ENCODE data around the gene MOB3C. TPM values are rescaled to one million over a fixed set of nuclear protein-coding genes. Genes with fewer than 3 reads are reported as not detected.

The MOB3C gene
- total RNA-seq, 1 donor from 2014 or later: 8.4 TPM

DNA sequence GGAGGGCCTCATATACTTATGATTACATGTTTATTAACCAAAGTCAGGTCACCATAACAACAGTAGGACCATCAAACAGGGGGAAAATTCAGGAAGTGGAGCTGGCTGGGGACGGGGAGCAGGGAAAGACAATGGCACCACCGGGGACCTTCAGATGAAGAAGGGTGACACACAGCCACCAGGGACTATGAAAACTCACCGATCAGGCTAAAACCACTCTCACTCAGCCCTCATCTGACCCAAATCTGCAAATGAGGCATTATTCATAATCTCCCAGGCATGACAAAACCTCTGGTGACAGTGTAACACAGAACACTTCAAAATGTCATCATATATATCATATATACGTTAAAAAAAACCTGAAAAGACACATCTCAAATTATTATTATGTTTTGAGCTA lies 23.8 kb downstream of the MOB3C start:
- TF ChIP-seq, protein P1, sequence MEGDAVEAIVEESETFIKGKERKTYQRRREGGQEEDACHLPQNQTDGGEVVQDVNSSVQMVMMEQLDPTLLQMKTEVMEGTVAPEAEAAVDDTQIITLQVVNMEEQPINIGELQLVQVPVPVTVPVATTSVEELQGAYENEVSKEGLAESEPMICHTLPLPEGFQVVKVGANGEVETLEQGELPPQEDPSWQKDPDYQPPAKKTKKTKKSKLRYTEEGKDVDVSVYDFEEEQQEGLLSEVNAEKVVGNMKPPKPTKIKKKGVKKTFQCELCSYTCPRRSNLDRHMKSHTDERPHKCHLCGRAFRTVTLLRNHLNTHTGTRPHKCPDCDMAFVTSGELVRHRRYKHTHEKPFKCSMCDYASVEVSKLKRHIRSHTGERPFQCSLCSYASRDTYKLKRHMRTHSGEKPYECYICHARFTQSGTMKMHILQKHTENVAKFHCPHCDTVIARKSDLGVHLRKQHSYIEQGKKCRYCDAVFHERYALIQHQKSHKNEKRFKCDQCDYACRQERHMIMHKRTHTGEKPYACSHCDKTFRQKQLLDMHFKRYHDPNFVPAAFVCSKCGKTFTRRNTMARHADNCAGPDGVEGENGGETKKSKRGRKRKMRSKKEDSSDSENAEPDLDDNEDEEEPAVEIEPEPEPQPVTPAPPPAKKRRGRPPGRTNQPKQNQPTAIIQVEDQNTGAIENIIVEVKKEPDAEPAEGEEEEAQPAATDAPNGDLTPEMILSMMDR (IDR thresholded peaks at IDR 0.05; ENCODE audit: insufficient read depth, low read length, severe bottlenecking): no peak
- no peak overlapping the region for H3K4me3 ChIP-seq (ENCODE audit: low read depth, low read length)
- H3K36me3 ChIP-seq (ENCODE audit: control insufficient read depth, insufficient read depth, low read length): peaks cover 22% of the 10 kb centered on the region
- H3K27me3 ChIP-seq (ENCODE audit: control insufficient read depth, insufficient read depth, low read length): no peaks in the 10 kb centered on the region
- DNase-seq (ENCODE audit: low read depth) (no peak), FAIRE-seq (no peak)

DNA sequence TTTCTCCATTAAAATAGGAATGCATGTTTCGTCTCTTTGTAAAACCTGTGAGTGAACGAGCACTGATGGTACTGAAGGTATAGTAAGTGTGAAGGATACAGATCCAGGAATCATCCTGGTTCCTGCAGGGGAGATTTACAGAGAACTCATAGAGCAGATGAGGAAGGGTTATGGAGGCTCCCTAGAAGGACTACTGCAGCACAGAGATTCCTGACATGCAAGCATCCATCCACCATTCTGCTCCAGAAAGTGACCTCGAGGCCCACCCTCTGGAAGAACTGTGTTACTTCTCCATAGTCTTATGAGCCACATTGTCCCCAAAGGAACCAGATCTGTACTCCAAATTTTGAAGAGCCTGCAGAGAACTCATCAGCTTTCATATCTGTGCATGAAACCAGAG lies 27.1 kb downstream of the MOB3C start:
- no peak for DNase-seq (ENCODE audit: low read depth)
- TF ChIP-seq, protein P1 (IDR thresholded peaks at IDR 0.05; ENCODE audit: insufficient read depth, low read length, severe bottlenecking): no peak
- Histone ChIP-seq H3K36me3 (ENCODE audit: control insufficient read depth, insufficient read depth, low read length) (peaks cover 26% of the 10 kb centered on the region), H3K27me3 (ENCODE audit: control insufficient read depth, insufficient read depth, low read length) (no peaks in the 10 kb centered on the region), H3K4me3 (ENCODE audit: low read depth, low read length) (no peak overlapping the region)
- FAIRE-seq: no peak

DNA sequence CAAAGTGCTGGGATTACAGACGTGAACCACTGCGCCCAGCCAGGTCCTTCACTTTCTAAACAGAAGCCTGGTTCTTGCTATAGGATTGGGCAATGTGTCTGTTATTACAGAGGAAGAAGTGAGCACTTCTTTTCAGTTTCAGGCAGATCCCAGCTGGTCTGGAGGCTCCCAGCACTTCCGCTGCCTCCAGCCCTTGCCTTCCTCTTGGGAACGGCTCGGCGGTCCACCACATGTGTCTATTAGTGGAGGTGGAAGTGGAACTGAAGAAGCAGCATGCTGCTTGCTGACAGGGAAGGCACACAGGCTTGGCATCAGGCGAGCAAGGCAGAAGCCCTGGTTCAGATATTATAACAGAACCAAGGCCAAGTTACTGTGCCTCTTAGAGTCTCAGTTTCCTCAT lies 29.5 kb downstream of the MOB3C start:
- DNase-seq (ENCODE audit: low read depth): no peak
- Histone ChIP-seq H3K36me3 (ENCODE audit: control insufficient read depth, insufficient read depth, low read length) (peaks cover 30% of the 10 kb centered on the region), H3K4me3 (ENCODE audit: low read depth, low read length) (no peak overlapping the region), H3K27me3 (ENCODE audit: control insufficient read depth, insufficient read depth, low read length) (no peaks in the 10 kb centered on the region)
- TF ChIP-seq, protein P1 (IDR thresholded peaks at IDR 0.05; ENCODE audit: insufficient read depth, low read length, severe bottlenecking): no peak
- no peak for FAIRE-seq

DNA sequence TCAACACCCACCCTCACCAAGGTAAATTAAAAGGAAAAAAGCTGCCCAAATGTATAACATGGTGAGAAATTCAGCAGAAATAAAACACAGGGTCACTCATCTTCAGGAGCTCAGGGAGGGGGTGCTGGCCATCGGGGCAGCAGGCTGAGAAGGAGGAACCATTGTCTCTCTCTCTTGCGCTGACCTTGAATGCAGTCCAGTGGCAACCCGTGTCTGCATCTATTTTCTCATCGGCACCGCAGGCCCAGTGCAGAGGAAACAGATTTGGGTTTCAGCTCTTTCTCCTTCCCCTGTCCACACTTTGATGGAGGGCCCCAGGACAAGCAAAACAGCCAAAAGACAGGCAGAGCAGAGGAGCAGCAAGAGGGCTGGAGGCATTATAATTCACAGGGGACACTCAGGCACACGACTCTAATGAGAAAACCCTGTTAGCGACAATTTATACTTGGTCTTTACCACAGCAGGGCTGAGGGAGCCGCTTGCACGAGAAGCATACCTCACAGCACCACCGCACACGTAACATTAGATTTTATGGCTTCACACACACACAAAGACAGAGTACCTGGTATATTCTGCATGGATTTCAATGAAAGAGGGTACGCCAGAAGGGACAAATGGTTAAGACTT lies 31.2 kb downstream of the MOB3C start:
- H3K27me3 ChIP-seq (ENCODE audit: control insufficient read depth, insufficient read depth, low read length): no peaks in the 10 kb centered on the region
- DNase-seq (ENCODE audit: low read depth): no peak
- FAIRE-seq: peak; percentile 32
- peaks cover 26% of the 10 kb centered on the region for H3K36me3 ChIP-seq (ENCODE audit: control insufficient read depth, insufficient read depth, low read length)
- TF ChIP-seq, protein P1 (IDR thresholded peaks at IDR 0.05; ENCODE audit: insufficient read depth, low read length, severe bottlenecking): no peak
- no peak overlapping the region for H3K4me3 ChIP-seq (ENCODE audit: low read depth, low read length)

DNA sequence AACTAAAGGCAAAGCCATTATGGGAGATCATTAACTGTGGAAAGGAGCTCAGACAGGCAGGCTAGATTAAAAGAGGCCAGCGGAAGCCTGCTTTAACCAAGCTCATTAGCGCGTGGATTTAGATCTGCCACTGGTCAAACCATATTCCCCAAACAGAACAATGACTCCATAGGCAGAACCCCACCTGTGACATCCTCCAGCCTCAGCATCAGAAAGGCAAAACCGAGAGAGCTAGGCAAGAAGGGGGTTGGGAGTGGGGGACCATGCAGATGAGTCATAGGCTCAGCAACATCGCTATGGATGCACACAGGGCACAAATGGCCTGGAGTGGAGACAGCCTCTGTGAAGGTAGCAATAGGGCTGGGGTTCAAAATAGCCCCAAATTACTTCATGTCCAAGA lies 33.1 kb downstream of the MOB3C start:
- Histone ChIP-seq H3K27me3 (ENCODE audit: control insufficient read depth, insufficient read depth, low read length) (no peaks in the 10 kb centered on the region), H3K36me3 (ENCODE audit: control insufficient read depth, insufficient read depth, low read length) (peaks cover 19% of the 10 kb centered on the region), H3K4me3 (ENCODE audit: low read depth, low read length) (no peak overlapping the region)
- TF ChIP-seq, protein P1 (IDR thresholded peaks at IDR 0.05; ENCODE audit: insufficient read depth, low read length, severe bottlenecking): no peak
- FAIRE-seq (peak; percentile 64), DNase-seq (ENCODE audit: low read depth) (no peak)

DNA sequence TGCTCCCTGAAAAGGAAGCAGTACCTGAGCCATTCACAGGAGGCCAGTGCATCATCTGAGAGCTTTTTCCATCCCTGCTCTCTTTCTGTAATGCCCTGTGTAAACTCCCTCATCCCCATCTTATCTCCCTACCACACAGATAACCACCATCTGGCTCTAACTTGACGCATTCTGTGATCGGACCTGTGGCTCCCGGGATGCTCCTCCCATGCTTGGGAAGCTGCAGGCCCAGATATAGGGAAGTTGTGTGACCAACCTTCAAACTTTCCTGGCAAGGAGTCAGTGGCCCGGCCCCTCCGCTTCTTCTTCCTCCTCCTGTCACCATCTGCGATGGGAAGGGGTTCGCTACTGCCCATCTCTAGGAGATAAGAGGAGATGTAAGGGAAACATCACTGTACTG lies 33.6 kb downstream of the MOB3C start:
- FAIRE-seq: no peak
- H3K36me3 ChIP-seq (ENCODE audit: control insufficient read depth, insufficient read depth, low read length): peaks cover 19% of the 10 kb centered on the region
- TF ChIP-seq, protein P1 (IDR thresholded peaks at IDR 0.05; ENCODE audit: insufficient read depth, low read length, severe bottlenecking): no peak
- H3K27me3 ChIP-seq (ENCODE audit: control insufficient read depth, insufficient read depth, low read length): no peaks in the 10 kb centered on the region
- no peak for DNase-seq (ENCODE audit: low read depth)
- H3K4me3 ChIP-seq (ENCODE audit: low read depth, low read length): no peak overlapping the region
